BJ (cell line): Measurements from ENCODE around the gene CTSA. TPM values are rescaled to one million over a fixed set of nuclear protein-coding genes. Genes with fewer than 3 reads are reported as not detected.

ENCODE experiments used
- CTCF ChIA-PET: fragments of 350-600 bp; formaldehyde crosslinking; extraction: SDS; loops from one replicate; lab custom pipeline; 2021; ENCODE audit warnings: antibody characterized with exemption, inconsistent platforms; lab: Yijun Ruan, JAX
- POLR2A ChIA-PET: fragments of 300-600 bp; sonication (Branson Sonifier 250); formaldehyde crosslinking; extraction: SDS; loops from one replicate; lab custom pipeline; 2021; ENCODE audit warnings: antibody characterized with exemption; lab: Charles Lee
- DNase-seq: peaks from one replicate; pipeline ENCODE4 v3.0.0-alpha.2; 2011; ENCODE audit warnings: low read depth
- H3K27me3 ChIP-seq: 2 replicates; pipeline ENCODE4 v1.6.0; 2011; ENCODE audit warnings: low read length; ENCODE audit not compliant: control insufficient read depth, insufficient read depth
- H3K36me3 ChIP-seq: 2 replicates; pipeline ENCODE4 v1.5.1; 2011; ENCODE audit warnings: low read length; ENCODE audit not compliant: control insufficient read depth, insufficient read depth
- H3K4me3 ChIP-seq: 2 replicates; pipeline ENCODE4 v1.5.1; 2011; ENCODE audit warnings: low read depth, mild to moderate bottlenecking, control low read depth, low read length
- polyA plus RNA-seq: library from polyadenylated mRNA; depleted of rRNA; stranded (reverse); fragments of >200 nt; gene quantifications from 2 replicates; pipeline ENCODE4 v1.2.3, GENCODE V29; 2011
- TF ChIP-seq, protein P1 (sequence below): IDR thresholded peaks from 2 replicates; pipeline ENCODE4 v1.5.1; 2011; ENCODE audit warnings: low read depth, mild to moderate bottlenecking, control low read depth, inconsistent platforms, low read length, moderate library complexity; ENCODE audit not compliant: insufficient read depth

Gene CTSA
- polyA plus RNA-seq, 1 experiment, result 408 TPM

DNA sequence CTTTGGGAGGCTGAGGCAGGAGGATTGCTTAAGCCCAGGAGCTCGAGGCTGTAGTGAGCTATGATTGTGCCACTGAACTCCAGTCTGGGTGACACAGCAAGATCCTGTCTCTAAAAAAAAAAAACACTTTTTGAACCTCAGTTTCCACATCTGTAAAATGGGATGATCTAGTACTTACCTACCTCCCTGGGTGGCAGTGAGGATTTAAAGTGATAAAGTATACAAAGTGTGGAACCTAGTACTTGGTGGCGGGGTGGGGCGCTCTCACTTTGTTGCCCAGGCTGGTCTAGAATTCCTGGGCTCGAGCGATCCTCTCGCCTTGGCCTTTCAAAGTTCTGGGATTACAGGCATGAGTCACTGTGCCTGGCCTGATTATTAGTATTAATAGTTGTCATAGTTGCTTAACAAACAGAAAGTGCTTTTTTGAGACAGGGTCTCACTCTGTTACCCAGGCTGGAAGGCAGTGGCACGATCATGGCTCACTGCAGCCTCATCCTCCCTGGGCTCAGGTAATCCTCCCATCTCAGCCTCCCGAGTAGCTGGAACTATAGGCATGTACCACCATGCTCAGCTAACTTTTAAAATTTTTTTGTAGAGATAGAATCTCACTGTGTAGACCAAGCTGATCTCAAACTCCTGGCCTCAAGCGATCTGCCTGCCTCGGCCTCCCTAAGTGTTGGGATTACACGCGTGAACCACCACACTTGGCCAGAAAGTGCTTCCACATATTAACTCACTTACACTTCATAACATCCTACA is 27.8 kb downstream of the CTSA start:
- Histone ChIP-seq H3K27me3 (no peaks in the 10 kb centered on the region), H3K36me3 (no peaks in the 10 kb centered on the region), H3K4me3 (no peak overlapping the region)
- TF ChIP-seq, protein P1, sequence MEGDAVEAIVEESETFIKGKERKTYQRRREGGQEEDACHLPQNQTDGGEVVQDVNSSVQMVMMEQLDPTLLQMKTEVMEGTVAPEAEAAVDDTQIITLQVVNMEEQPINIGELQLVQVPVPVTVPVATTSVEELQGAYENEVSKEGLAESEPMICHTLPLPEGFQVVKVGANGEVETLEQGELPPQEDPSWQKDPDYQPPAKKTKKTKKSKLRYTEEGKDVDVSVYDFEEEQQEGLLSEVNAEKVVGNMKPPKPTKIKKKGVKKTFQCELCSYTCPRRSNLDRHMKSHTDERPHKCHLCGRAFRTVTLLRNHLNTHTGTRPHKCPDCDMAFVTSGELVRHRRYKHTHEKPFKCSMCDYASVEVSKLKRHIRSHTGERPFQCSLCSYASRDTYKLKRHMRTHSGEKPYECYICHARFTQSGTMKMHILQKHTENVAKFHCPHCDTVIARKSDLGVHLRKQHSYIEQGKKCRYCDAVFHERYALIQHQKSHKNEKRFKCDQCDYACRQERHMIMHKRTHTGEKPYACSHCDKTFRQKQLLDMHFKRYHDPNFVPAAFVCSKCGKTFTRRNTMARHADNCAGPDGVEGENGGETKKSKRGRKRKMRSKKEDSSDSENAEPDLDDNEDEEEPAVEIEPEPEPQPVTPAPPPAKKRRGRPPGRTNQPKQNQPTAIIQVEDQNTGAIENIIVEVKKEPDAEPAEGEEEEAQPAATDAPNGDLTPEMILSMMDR, result no peak
- CTCF ChIA-PET, result interaction anchor here (1.1 to 1.7 kb wide), 3 partner anchors 11 to 29 kb away, joined by 3 to 5 read pairs (median 4); no protein-coding TSS in a partner anchor
- POLR2A ChIA-PET, result interaction anchor here (0.6 to 1.1 kb wide), 4 partner anchors 14 to 54 kb away, joined by 3 to 9 read pairs (median 5); no protein-coding TSS in a partner anchor
- no peak for DNase-seq

DNA sequence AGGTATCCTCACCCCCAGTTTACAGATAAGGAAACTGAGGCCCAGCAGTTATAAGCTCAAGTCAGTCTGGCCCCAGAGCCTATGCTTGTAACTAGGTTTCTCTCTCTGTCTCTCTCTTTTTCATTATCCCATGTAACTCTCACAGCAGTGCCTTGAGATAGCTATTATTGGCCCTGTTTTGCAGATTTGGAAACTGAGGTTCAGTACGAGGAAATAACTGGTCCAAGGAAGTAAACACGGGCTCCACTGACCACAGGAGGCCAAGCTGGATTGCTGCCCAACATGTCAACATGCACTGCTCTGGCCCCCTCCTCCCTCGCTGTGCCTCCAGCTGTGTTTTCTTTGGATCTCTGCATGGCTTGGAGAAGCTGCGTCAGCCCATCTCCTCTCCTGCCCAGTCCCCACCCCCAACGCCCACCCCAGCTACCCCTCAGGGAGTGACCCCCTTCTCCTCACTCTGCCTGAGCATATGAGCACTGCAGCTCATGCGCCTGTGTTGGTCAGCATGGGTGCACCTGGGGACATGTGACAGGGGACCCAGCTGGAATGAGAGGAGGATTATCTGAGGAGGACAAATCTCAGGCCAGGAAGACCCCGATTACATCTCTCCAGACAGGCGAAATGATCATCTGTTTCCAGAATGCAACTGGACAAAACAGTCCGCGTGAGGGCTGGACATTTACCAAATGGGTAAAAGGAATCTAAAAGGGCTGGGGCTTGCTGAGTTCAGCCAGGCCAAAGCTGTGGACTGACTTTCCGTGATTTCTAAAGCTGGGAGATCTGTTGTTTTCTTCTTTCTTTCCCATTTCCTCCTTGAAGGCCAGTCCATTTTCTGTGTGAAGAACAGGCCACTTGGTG is 28.6 kb downstream of the CTSA start:
- Histone ChIP-seq H3K27me3 (no peaks in the 10 kb centered on the region), H3K36me3 (no peaks in the 10 kb centered on the region), H3K4me3 (no peak overlapping the region)
- ChIA-PET POLR2A (interaction anchor here (0.6 to 1.1 kb wide), 4 partner anchors 14 to 53 kb away, joined by 3 to 9 read pairs (median 4); no protein-coding TSS in a partner anchor), CTCF (interaction anchor here (0.6 to 2.9 kb wide), 5 partner anchors 10 to 121 kb away, joined by 3 to 8 read pairs (median 5); no protein-coding TSS in a partner anchor)
- DNase-seq, result no peak
- TF ChIP-seq, protein P1, result no peak

DNA sequence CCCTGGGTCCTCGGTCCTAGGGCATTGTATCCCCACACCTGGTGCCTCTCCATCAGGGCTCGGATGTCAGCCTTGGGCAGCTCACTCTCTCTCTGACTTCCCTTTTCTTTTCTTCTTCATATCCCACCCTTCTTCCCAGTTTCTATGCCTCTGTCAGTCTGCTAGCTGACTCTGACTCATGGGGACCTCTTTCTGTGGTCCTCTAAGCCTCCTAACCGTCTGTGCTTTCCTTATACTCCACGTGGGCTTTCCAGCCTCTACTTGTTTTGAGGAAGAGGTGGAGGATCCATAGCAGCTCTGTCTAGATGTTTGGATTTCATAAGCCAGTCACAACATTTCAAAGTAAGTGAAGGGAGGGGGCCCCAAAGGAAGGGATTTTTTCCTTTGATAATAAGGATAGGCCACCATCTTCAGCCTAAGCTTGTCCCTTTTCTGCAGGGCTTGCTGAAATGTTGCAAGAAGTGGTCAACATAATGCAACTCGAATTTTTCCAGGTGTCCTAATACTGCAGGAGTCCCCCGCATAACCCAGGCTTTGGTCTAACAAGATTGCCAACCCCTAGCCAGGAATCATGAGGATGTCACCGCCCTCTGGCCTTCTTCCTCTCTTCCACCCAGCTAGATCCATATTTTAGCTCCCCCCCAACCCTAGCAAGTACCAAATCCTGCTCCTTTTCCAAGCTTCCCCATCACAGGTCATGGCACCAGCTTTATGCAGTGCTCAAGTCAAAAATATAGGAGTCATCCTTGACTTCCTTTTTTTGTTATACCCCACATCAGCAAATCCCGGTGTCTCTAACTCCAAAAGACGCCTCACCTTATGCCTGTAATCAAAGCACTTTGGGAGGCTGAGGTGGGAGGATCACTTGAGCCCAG is 29.6 kb downstream of the CTSA start:
- TF ChIP-seq, protein P1, result no peak
- no peaks in the 10 kb centered on the region for H3K36me3 ChIP-seq
- H3K27me3 ChIP-seq, result no peaks in the 10 kb centered on the region
- no peak for DNase-seq
- CTCF ChIA-PET, result interaction anchor here (1.2 to 2.9 kb wide), 4 partner anchors 9 to 122 kb away, joined by 4 to 8 read pairs (median 6); no protein-coding TSS in a partner anchor
- no peak overlapping the region for H3K4me3 ChIP-seq
- POLR2A ChIA-PET, result interaction anchor here (0.6 to 1.1 kb wide), 2 partner anchors 15 to 16 kb away, joined by 3 to 9 read pairs; no protein-coding TSS in a partner anchor

DNA sequence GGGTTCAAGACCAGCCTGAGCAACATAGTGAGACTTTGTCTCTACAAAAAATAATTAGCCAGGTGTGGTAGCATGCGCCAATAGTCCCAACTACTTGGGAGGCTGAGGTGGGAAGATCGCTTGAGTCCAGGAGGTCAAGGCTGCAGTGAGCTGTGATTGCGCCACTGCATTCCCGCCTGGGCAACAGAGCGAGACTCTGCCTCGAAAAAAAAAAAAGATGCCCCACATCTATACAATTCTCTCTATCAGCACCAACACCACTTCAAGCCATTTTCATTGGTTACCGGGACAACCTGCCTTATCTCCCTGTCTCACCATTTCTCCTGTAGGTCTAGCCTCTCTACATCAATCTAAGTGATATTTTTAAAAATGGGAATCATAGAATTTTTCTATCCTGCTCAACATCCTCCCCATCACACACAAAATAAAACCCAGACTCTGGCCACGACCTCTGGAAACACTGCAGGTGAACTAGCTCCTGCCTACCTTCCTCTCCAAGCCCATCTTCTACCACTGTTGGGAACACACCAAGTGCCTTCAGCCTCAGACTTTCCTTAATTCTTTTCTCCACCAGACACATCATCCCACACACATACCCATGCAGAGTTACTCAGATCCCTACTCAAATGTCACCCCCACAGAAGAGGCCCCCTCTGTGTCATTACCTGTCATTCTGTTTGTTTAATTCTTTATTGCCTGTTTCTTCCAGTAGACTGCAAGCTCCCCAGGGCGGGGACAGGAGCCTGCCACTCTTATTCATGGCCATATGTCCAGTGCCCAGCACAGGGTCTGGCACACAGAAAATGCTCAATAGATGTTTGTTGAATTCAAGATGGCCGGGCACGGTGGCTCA is 30.4 kb downstream of the CTSA start:
- no peaks in the 10 kb centered on the region for H3K36me3 ChIP-seq
- TF ChIP-seq, protein P1, result no peak
- ChIA-PET POLR2A (no interaction called here), CTCF (interaction anchor here (1.5 to 2.9 kb wide), 2 partner anchors 48 to 122 kb away, joined by 7 to 8 read pairs; no protein-coding TSS in a partner anchor)
- no peak for DNase-seq
- no peak overlapping the region for H3K4me3 ChIP-seq
- H3K27me3 ChIP-seq, result no peaks in the 10 kb centered on the region
